ENCODE results near the gene SUPT5H. TPM values are rescaled to one million over a fixed set of nuclear protein-coding genes. Genes with fewer than 3 reads are reported as not detected.

Gene SUPT5H
- total and polyA plus RNA-seq, 2 of the 13 experiments (the other 11 are each of a cell fraction or from before 2014, with no cell fraction given): 48.2 to 51.7 TPM

DNA sequence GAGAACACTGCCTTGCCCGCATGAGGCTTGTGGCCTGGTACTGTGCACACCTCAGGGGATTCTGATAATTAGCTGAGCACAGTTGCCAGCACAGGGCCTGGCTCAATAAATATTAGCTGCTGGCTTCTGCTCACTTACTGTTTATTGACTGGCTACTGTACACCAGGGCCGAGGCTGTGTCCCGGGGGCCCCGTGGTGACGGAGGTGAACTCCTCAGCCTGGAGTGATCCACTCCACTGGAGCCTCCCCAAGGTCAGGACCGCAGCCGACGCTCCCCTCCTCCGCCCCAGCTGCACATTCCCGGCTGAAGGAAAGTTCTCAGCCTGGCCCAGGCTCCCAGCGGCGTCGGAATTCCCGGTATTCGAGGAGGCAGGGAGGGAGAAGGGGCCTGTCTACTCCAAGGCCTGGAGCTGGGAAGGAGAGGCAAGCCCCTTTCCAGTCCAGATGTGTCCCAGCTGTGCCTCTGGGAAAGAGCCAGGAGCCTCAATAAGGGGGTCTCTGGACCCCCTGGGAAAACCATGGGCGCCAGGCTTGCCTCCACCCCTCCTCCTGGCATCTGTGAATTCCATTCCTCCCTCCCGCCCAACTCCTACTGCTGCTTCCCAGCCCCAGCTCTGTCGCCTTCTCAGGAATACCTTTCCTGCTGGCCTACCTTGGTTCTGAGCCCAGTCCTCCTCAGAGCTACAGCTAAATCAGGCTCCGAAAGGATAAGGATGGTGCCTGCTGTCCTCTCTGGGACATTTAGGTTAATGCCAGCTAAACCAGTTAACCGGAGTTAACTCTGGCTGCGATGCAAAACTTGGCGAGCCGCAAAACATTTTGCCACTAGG is 16.9 kb upstream of the SUPT5H start (continued):
- TF ChIP-seq ZNF710 (CRISPR knock-in tag; IDR thresholded peaks at IDR 0.05; ENCODE audit: borderline replicate concordance) (no peak), ZNF274 (CRISPR knock-in tag; IDR thresholded peaks at IDR 0.05) (no peak), ZNF136 (CRISPR knock-in tag; IDR thresholded peaks at IDR 0.05; ENCODE audit: low read depth) (no peak), PHF21A (CRISPR knock-in tag; IDR thresholded peaks at IDR 0.05) (peak; percentile 32; the same call in 1 of the 2 replicates), MED13 (CRISPR knock-in tag; IDR thresholded peaks at IDR 0.05) (no peak), ZNF263 (CRISPR knock-in tag; IDR thresholded peaks at IDR 0.05) (peak; percentile 91), STAT5B (CRISPR knock-in tag; IDR thresholded peaks at IDR 0.05) (no peak), ZNF318 (CRISPR knock-in tag; IDR thresholded peaks at IDR 0.05) (no peak), REL (CRISPR knock-in tag; conservative IDR thresholded peaks at IDR 0.05) (no peak), SIN3A (IDR thresholded peaks at IDR 0.05; ENCODE audit: borderline replicate concordance, low read depth, low read length) (0 out of 2 replicates have a peak, but pooled peaks have one; percentile 30), CEBPB (IDR thresholded peaks at IDR 0.05; ENCODE audit: borderline replicate concordance, low read depth, low read length) (no peak), MIXL1 (CRISPR knock-in tag; IDR thresholded peaks at IDR 0.05) (peak; percentile 61; the same call in 1 of the 2 replicates), ATF7-NPFF (CRISPR knock-in tag; IDR thresholded peaks at IDR 0.05; ENCODE audit: low read depth) (no peak), ZNF3 (CRISPR knock-in tag; IDR thresholded peaks at IDR 0.05) (peak; percentile 91), CHD4 (IDR thresholded peaks at IDR 0.05; ENCODE audit: borderline replicate concordance, low read length) (no peak), MXD4 (CRISPR knock-in tag; IDR thresholded peaks at IDR 0.05) (no peak), SAP130 (CRISPR knock-in tag; IDR thresholded peaks at IDR 0.05; ENCODE audit: low read depth) (peak; percentile 38), ZNF251 (CRISPR knock-in tag; IDR thresholded peaks at IDR 0.05) (no peak), ZNF276 (CRISPR knock-in tag; IDR thresholded peaks at IDR 0.05; ENCODE audit: low read depth) (no peak)
